GM12891 (cell line): Measurements from ENCODE around the gene XPC.

Experiments used
- PAX5 ChIP-seq: IDR thresholded peaks from 2 replicates; pipeline ENCODE4 v1.6.1; 2011; ENCODE audit warnings: low read length, moderate library complexity, mild to moderate bottlenecking; ENCODE audit not compliant: insufficient read depth, severe bottlenecking
- POLR2A ChIP-seq: IDR thresholded peaks from 2 replicates; pipeline ENCODE4 v1.6.1; 2011; ENCODE audit warnings: low read depth, low read length, control low read depth
- POLR2AphosphoS5 ChIP-seq: IDR thresholded peaks from 2 replicates; pipeline ENCODE4 v1.6.1; 2011; ENCODE audit warnings: low read depth, low read length, control low read depth
- POU2F2 ChIP-seq: IDR thresholded peaks from 2 replicates; pipeline ENCODE4 v1.6.1; 2011; ENCODE audit warnings: low read depth, mild to moderate bottlenecking, control low read depth, low read length, moderate library complexity
- SPI1 ChIP-seq: IDR thresholded peaks from 2 replicates; pipeline ENCODE4 v1.6.1; 2011; ENCODE audit warnings: low read depth, low read length, control low read depth
- TAF1 ChIP-seq: IDR thresholded peaks from 2 replicates; pipeline ENCODE4 v1.6.1; 2011; ENCODE audit warnings: low read depth, low read length, control low read depth

GRCh38 chr3:14154276-14154675 is 24.1 kb downstream of the XPC start:
- TF ChIP-seq POLR2A: no peak
- no peak for TF ChIP-seq POLR2AphosphoS5
- TF ChIP-seq TAF1: no peak
- TF ChIP-seq POU2F2: no peak
- no peak for TF ChIP-seq SPI1
- no peak for TF ChIP-seq PAX5
